Measurements from ENCODE around the gene DCTN4. TPM values are rescaled to one million over a fixed set of nuclear protein-coding genes. Genes with fewer than 3 reads are reported as not detected.

Gene DCTN4
- 157 TPM for total RNA-seq

DNA sequence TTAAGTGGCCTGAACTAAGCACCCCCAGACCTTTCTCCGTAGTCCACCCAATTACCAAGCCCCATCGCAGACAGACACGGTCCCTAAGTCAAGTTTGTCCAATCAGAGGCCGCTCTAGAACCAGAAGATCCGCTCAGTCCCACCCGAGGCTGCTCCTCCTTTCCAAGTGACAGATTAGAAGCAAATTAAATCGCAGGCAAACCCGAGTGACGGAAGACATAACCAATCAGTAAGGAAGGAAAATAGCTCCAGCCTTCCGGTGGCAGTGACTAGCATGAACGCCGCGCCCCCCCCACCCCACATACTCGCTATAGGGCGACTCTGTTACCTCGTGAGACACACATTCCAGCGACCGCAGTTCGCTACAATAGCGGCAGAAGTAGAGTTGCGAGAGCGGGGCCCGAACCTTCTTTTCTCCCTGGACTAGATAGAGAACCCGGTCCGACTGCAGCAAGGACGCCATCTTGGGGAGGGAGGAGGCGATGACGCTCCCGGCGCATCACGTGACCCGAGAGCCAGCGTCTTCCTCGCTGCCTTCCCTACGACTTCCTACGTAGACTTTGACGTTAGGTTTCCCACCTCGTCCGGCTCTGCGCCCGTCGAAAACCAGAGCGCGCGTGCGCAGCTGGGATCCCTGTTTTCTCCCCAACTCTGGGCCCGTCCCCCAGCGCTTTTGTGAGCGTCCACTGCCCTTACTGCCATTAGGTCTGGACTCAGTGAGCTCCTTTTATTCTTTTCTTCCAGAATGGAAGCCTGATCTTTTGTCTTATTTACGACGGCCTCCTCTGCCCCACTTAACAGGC is at the start of gene DCTN4:
TSS of gene DCTN4 (minus strand) at position 487 of the 803 bp plus-strand sequence. CDS start at position 463, 24 bp downstream.

DNA sequence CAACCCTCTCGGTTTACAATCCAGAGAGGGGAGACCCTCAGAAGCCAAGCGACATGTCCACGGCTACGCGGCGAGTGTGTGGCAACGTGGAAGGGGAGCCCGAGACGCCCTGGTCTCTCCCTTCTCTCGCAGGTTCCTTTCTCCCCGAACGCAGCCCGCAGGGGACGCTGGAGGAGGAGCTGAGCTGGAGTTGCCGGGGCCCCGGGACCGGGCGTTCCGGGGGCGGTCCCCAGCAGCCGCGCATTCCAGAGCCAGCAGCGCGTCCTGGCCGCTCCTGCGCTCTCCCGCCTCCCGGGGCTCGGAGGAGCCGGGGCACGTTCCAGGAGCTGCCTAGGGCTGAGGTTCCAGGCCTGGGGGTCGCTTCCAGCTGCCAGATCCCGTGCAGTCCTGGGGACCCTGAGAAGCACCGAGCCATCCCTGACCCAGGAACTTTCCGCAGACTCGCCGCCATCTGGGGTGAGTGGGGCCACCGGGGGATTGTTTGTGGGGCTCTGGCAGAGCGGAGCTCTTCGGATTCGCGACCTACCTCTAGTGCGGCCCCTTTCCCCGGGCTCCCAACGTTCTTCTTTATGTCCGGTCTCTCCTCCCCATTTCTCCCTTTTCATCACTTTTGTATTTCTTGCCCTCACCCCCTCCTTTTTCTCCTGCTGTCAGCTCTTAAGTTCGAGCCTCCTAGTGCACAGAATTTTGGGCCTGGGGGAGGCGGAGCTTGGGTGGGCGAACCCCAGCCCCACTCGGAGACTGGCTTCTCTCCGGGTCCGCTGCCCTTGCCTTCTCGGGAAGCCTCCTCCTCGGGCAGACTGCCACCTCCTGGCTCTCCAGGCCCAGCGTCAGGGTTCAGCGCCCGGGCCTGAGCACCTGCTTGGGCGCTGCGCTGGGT is 19.9 kb upstream of the DCTN4 start, which contains the start of gene SMIM3:
TSS of gene SMIM3 (plus strand) at position 241 of the 880 bp plus-strand sequence. CDS start 16,684 bp downstream, outside the sequence.

GRCh38 chr5:150700594-150701377 is 58.0 kb downstream of the DCTN4 start, which contains the start of gene RBM22:
Gene RBM22 (minus strand): TSS chr5:150701062. CDS start chr5:150700985, 77 bp downstream.

GRCh38 chr5:150661086-150661485 is 97.7 kb downstream of the DCTN4 start, which contains the start of gene MYOZ3:
Gene MYOZ3 (plus strand): TSS chr5:150661251. CDS start chr5:150662942, 1,691 bp downstream.

Other genes starting within 250 kb of the DCTN4 start
- gene SYNPO, start 118.4 kb downstream of the DCTN4 start, total RNA-seq, result 4.4 TPM
- gene MYOZ3, start 97.8 kb downstream of the DCTN4 start, total RNA-seq, result 2.2 TPM
- gene RBM22, start 58.0 kb downstream of the DCTN4 start, total RNA-seq, result 42.9 TPM
- 1.3 TPM for gene SMIM3, start 19.7 kb upstream of the DCTN4 start, total RNA-seq
- not detected for gene IRGM, start 87.5 kb upstream of the DCTN4 start, total RNA-seq
- 94.8 TPM for gene ZNF300, start 146.0 kb upstream of the DCTN4 start, total RNA-seq